SK-N-MC (cell line): Measurements from ENCODE around the gene ATP1B2.

Experiments used
- DNase-seq: peaks from one replicate; pipeline ENCODE4 v3.0.0-alpha.2; 2011; ENCODE audit warnings: low read depth, low spot score
- H3K27ac ChIP-seq: fragments of 200-600 bp; sonication (generic); 2 replicates; pipeline ENCODE4 v1.5.1; 2016; ENCODE audit warnings: mixed run types
- H3K36me3 ChIP-seq: fragments of 200-600 bp; sonication (generic); 2 replicates; pipeline ENCODE4 v1.6.1; 2017; ENCODE audit warnings: antibody characterized with exemption, low read length, mixed read lengths; ENCODE audit not compliant: insufficient read depth
- H3K4me3 ChIP-seq: fragments of 200-600 bp; sonication (generic); 2 replicates; pipeline ENCODE4 v1.5.1; 2016
- H3K9ac ChIP-seq: fragments of 200-600 bp; sonication (generic); 2 replicates; pipeline ENCODE4 v1.8.0; 2017; ENCODE audit warnings: mixed run types, mixed read lengths; ENCODE audit not compliant: insufficient read length
- H3K9me3 ChIP-seq: fragments of 200-600 bp; sonication (generic); 2 replicates; pipeline ENCODE4 v1.6.1; 2017; ENCODE audit warnings: low read depth, mild to moderate bottlenecking, antibody characterized with exemption, low read length, moderate library complexity, mixed read lengths
- EZH2 ChIP-seq: fragments of 200-600 bp; sonication (generic); IDR thresholded peaks from one replicate; pipeline ENCODE4 v1.6.1; 2017; ENCODE audit warnings: antibody characterized with exemption
- FOXP2 ChIP-seq: optimal IDR thresholded peaks from 2 replicates; pipeline ENCODE3; 2011; ENCODE audit warnings: mild to moderate bottlenecking, moderate library complexity; ENCODE audit not compliant: insufficient read depth; ENCODE audit errors: extremely low read length, control extremely low read depth
- POLR2AphosphoS5 ChIP-seq: IDR thresholded peaks from 2 replicates; pipeline ENCODE4 v1.6.1; 2012; ENCODE audit warnings: mild to moderate bottlenecking, low read depth, low read length, borderline replicate concordance

Gene ATP1B2

DNA sequence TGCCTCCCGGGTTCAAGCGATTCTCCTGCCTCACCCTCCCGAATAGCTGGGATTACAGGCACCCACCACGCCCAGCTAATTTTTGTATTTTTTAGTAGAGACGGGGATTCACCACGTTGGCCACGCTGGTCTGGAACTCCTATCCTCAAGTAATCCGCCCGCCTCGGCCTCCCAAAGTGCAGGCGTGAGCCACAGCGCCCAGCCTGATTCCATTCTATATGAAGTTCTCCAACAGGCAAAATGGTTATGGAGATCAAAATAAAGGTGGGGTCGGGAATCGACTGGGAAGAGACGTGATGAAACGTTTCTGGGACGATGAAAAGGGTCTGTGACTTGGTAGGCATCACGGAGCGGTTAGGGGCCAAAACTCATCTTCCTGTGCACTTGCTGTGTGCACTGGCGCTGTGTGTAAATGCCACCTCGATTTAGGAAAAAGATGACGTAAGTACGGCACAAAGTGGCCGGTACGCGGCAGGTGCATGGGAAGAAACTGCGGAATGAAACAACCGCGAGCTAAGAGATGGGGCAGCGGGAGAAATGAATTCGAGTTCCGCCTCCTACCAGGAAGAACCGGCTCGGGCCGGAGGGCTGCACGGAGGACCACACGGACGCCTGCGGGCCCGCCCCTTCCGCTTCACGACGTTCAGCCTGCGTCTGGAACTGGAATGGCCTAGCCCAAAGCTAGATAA, 35.0 kb downstream of the ATP1B2 start:
- H3K27ac ChIP-seq = peak overlapping the region; percentile 99
- peak overlapping the region; percentile 98 for H3K9ac ChIP-seq
- TF ChIP-seq FOXP2 (no peak), POLR2AphosphoS5 (no peak), EZH2 (no peak)
- H3K36me3 ChIP-seq = peaks cover 17% of the 10 kb centered on the region
- H3K9me3 ChIP-seq = no peaks in the 10 kb centered on the region
- peak; percentile 40 for DNase-seq
- peak overlapping the region; percentile 96 for H3K4me3 ChIP-seq

DNA sequence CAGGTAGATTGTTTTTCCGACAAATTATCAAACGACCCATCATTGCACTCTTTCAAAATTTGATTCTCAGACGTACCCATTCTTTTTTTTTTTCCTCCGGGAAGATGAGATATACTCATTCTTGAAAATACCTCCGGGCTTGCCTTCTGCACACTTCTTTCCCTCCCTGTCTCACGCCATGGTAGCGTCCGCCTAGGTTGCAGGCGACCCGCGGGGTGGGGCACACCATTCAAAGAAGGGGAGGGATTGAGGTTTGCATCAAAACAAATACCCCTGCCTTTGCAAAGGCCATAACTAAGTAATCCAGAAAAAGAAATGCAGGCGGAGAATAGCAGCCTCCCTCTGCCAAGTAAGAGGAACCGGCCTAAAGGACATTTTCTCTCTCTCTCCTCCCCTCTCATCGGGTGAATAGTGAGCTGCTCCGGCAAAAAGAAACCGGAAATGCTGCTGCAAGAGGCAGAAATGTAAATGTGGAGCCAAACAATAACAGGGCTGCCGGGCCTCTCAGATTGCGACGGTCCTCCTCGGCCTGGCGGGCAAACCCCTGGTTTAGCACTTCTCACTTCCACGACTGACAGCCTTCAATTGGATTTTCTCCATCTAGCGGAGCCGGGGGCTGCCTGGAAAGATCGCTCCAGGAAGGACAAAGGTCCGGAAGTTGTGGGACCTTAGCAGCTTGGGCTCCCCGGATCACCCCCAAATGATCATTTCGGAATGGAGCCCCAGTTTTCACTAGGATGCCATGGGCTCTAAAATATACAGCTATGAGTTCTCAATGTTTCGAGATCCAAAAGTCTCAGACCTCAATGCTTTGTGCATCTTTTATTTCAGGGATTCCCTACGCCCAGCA, 35.7 kb downstream of the ATP1B2 start:
- Histone ChIP-seq H3K27ac (peak overlapping the region; percentile 99), H3K4me3 (peak overlapping the region; percentile 96), H3K9me3 (no peaks in the 10 kb centered on the region), H3K9ac (peak overlapping the region; percentile 98), H3K36me3 (peaks cover 17% of the 10 kb centered on the region)
- peak; percentile 57 for DNase-seq
- peak; percentile 55 for TF ChIP-seq POLR2AphosphoS5
- no peak for TF ChIP-seq EZH2

- peaks cover 17% of the 10 kb centered on the region for H3K36me3 ChIP-seq
- H3K9ac ChIP-seq = peak within 1 kb of the TSS; percentile 98
- no peaks in the 10 kb centered on the region for H3K9me3 ChIP-seq
- H3K27ac ChIP-seq = peak within 1 kb of the TSS; percentile 99
- no peak for TF ChIP-seq FOXP2
- TF ChIP-seq EZH2 = no peak
- peak; percentile 93 for TF ChIP-seq POLR2AphosphoS5
- DNase-seq = peak; percentile 68
- H3K4me3 ChIP-seq = peak within 1 kb of the TSS; percentile 96
These were observed 36.6 kb downstream of the ATP1B2 start, which contains the start of gene TP53 for GRCh38 chr17:7687072-7687907. TSS of gene TP53 (minus strand) at chr17:7687490. CDS start at chr17:7676594, 10,896 bp downstream.

DNA sequence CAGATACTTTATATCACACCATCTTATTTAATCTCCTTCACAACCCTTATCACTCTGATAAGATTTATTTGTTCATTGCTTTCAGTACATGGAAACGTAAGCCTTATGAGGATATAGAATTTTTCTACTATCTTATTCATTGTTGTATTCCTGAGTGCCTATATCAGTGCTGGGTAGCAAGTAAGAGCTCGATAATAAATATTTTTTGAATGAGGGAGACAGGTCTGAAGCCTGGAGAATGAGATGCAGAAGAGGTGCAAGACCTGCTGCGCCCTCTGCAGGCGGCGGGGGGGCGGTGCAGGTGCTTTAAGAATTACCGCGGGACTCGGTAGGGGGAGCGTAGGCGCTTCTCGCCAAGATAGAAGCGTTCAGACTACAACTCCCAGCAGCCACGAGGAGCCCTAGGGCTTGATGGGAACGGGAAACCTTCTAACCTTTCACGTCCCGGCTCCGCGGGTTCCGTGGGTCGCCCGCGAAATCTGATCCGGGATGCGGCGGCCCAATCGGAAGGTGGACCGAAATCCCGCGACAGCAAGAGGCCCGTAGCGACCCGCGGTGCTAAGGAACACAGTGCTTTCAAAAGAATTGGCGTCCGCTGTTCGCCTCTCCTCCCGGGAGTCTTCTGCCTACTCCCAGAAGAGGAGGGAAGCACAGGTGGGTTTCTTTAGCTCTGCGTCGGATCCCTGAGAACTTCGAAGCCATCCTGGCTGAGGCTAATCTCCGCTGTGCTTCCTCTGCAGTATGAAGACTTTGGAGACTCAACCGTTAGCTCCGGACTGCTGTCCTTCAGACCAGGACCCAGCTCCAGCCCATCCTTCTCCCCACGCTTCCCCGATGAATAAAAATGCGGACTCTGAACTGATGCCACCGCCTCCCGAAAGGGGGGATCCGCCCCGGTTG, 37.4 kb downstream of the ATP1B2 start, which contains the start of gene WRAP53:
TSS of gene WRAP53 (plus strand) at position 570 of the 900 bp plus-strand sequence. CDS start at position 742, 172 bp downstream.
- Histone ChIP-seq H3K27ac (peak within 1 kb of the TSS; percentile 99), H3K36me3 (peaks cover 14% of the 10 kb centered on the region), H3K9me3 (no peaks in the 10 kb centered on the region), H3K4me3 (peak within 1 kb of the TSS; percentile 96), H3K9ac (peak within 1 kb of the TSS; percentile 98)
- TF ChIP-seq EZH2 (no peak), POLR2AphosphoS5 (peak; percentile 77; the same call in 1 of the 2 replicates), FOXP2 (peak; percentile 39)
- peak; percentile 75 for DNase-seq

DNA sequence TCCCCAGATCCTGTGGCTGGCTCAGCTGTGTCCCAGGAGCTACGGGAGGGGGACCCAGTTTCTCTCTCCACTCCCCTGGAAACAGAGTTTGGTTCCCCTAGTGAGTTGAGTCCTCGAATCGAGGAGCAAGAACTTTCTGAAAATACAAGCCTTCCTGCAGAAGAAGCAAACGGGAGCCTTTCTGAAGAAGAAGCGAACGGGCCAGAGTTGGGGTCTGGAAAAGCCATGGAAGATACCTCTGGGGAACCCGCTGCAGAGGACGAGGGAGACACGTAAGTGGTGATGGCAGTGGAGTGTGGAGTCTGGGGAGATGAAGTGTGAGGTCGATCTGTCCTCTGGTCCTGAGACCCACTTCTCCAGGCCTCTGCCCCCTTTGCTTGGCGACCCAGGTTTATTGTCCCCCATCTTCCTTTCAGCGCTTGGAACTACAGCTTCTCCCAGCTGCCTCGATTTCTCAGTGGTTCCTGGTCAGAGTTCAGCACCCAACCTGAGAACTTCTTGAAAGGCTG, 38.1 kb downstream of the ATP1B2 start:
- no peaks in the 10 kb centered on the region for H3K9me3 ChIP-seq
- peaks cover 14% of the 10 kb centered on the region for H3K36me3 ChIP-seq
- no peak for DNase-seq
- peak overlapping the region; percentile 96 for H3K4me3 ChIP-seq
- peak overlapping the region; percentile 70; the same call in 1 of the 2 replicates for H3K27ac ChIP-seq
- TF ChIP-seq EZH2 (no peak), FOXP2 (no peak), POLR2AphosphoS5 (no peak)
- peak overlapping the region; percentile 98 for H3K9ac ChIP-seq

DNA sequence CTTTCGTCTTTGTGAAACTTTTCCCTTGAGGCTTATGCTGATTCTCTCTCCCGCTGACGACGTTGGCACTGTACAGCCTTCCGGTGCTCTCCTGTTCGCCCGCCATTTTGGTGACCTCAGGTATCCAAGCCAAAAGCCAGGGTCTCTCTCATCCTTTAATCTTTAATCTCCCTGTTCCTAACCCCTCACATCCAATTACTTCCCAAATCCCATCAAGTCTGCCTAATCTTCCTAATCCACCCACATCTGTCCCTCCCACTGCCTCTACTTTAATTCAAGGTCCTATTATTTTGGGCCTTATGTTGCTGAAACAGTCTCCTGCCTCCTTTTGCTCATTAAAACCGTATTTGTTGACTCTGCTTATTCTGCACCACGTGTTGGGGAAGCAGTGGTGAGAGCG, 44.9 kb downstream of the ATP1B2 start:
- H3K4me3 ChIP-seq = no peak overlapping the region

GRCh38 chr17:7697828-7698588, 47.3 kb downstream of the ATP1B2 start:
- TF ChIP-seq POLR2AphosphoS5 (no peak), FOXP2 (no peak), EZH2 (no peak)
- no peaks in the 10 kb centered on the region; the same call in 1 of the 2 replicates for H3K36me3 ChIP-seq
- no peak for DNase-seq

More for the DNA sequence above, 44.9 kb downstream of the ATP1B2 start:
- H3K27ac ChIP-seq = no peak overlapping the region
- TF ChIP-seq FOXP2 (no peak), EZH2 (no peak), POLR2AphosphoS5 (no peak)
- no peaks in the 10 kb centered on the region for H3K36me3 ChIP-seq
- no peaks in the 10 kb centered on the region for H3K9me3 ChIP-seq
- H3K9ac ChIP-seq = no peak overlapping the region
- DNase-seq = no peak

More at GRCh38 chr17:7697828-7698588, 47.3 kb downstream of the ATP1B2 start:
- Histone ChIP-seq H3K9ac (no peak overlapping the region), H3K9me3 (no peaks in the 10 kb centered on the region), H3K4me3 (no peak overlapping the region), H3K27ac (no peak overlapping the region)
